Stimulated activated CD8-positive, alpha-beta memory T cell treated with anti-CD3 and anti-CD28 coated beads, Interleukin-4, amount 100 ng/mL, for 1 hour (primary cell): ENCODE results near the gene ZNF732.
"Not testable (repeated sequence)": the region's sequence is repeated elsewhere in the genome, so short reads cannot be mapped to it uniquely, and the experiment has no call there.

Experiments used
- DNase-seq, 2 donors: peaks; one replicate each; pipeline ENCODE4 v3.0.0-alpha.2; 2020; ENCODE audit warnings: low read depth in 2 of 2, low spot score in 1 of 2

ZNF732 gene

DNA sequence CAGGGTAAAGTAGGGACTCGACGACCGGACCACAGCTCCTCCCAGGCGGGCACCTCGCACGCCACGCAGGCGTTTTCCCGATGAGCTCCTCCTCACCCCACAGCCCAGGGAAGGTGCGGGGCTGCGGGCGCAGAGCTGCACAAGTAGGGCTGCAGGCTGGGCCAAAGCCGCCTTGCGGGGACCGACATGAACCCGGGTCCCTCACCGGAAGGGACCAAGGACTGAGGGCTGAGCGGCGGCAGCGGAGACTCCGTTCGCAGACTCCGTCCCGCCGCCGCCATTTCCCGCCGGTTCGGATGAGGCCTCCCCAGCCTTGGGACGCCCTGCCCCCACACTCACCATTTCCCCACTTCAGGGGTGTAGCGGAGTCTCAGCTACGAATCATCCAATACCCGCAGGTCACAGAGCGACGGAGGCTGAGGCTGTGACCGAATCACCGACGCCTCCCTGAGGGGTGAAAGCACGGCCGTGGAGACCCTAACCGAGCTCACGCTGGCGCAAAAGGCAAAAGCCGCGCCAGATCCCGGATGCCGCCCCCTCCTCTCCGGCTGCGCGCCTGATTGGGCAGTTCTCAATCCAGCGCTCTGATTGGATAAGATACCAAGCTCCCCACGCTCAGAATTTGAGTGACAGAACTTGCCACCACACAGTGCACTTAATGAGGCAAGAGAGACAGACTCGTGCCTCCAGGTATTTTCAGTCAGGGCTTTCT is at the start of gene ZNF732:
TSS of gene ZNF732 (minus strand) at position 506 of the 712 bp plus-strand sequence. CDS start at position 342, 164 bp downstream.
- DNase-seq = no peak

GRCh38 chr4:340011-340410 is 34.7 kb upstream of the ZNF732 start:
- DNase-seq = no peak

DNA sequence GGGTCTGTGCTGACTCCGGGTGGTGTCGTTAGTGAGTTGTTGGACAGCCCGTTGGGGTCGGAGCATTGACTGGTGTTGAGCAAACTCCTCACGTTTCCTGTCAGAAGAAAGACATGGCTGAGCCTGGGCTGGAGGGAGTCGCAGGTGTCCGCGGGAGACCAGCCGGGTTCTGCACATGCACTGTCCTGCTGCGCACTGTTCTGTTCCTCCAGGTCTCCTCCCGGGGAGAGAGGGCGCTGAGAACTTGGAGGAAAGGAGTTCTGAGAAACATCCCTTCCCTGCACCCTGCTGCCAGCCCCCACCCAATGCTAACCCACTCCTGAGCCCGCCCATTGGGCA is 33.5 kb upstream of the ZNF732 start:
- no peak for DNase-seq

GRCh38 chr4:337932-338758 is 32.9 kb upstream of the ZNF732 start:
- no peak for DNase-seq

GRCh38 chr4:337143-337931 is 32.1 kb upstream of the ZNF732 start, which contains the start of gene ZNF141:
Gene ZNF141, plus strand, starts transcription at chr4:337814. Its CDS starts 170 bp downstream, at chr4:337984.
- DNase-seq = peak; percentile 79 to 82

- DNase-seq = no peak
Observed at GRCh38 chr4:336893-337142, 31.5 kb upstream of the ZNF732 start.

- DNase-seq = no peak
Observed at GRCh38 chr4:336099-336892, 31.0 kb upstream of the ZNF732 start.

GRCh38 chr4:335515-335914 is 30.2 kb upstream of the ZNF732 start:
- DNase-seq = no peak

DNA sequence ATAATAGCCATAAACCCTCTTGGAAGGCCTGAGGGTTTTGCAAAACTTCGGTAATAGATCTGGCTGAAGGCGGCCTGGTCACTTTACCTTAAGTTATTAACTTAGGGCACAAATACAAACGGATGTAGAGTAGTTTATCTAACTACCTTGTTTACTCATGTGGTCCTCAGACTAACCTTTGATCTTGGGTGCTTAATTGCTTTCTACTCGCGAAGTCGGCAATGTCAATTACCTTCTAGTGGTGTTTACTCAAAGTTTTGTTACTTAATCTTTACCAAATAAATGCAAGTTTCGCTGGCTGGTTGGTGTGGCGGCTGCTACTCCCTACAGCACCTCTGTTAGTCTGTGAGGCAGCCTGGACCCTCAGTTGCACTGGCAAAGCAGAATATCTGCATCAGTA is 23.5 kb upstream of the ZNF732 start:
- DNase-seq = no peak

GRCh38 chr4:314296-314903 is 9.1 kb upstream of the ZNF732 start:
- DNase-seq = no peak

DNA sequence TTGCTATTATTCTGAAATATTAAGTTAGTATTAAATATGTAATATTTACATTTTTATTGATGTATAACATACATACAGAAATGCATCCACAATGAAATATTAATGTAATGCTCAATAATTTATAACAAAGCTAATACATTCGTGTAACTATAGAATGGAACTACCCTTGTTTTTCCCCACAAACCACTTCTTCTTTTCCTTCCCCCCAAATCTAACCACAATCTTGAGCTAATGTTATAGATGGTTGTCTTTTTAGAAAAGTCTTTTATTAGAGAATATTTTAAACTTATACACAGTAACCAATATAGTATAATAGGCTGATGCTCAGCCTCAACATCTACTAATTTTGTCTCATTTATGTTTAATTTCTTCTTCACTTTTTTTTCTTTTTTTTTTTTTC is 4.5 kb upstream of the ZNF732 start:
- DNase-seq = no peak

DNA sequence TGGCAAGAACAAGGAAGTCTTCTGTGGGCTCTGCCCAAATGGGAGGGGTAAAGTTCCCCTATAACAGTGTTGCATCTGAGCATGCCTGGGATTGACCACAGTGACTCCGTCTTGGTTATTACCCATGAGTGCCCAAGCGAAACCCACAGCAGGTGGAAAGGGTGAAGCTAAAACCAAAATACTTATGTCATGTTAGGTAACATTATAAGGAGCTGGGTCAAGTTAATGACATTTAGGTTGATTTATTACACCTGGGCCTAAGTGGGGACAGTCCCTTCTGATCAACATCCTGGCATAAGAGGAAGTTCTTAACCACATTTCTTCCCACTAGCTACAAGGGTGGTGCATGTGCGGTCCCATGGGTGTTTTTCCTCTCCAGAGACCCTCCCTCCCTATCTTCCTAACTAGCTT is 1.3 kb upstream of the ZNF732 start:
- no peak for DNase-seq

- DNase-seq = not testable (repeated sequence)
Observed at GRCh38 chr4:304516-304915, 758 bp downstream of the ZNF732 start.

GRCh38 chr4:302381-302780 is 2.9 kb downstream of the ZNF732 start:
- DNase-seq = no peak

GRCh38 chr4:294732-295131 is 10.5 kb downstream of the ZNF732 start:
- no peak for DNase-seq

DNA sequence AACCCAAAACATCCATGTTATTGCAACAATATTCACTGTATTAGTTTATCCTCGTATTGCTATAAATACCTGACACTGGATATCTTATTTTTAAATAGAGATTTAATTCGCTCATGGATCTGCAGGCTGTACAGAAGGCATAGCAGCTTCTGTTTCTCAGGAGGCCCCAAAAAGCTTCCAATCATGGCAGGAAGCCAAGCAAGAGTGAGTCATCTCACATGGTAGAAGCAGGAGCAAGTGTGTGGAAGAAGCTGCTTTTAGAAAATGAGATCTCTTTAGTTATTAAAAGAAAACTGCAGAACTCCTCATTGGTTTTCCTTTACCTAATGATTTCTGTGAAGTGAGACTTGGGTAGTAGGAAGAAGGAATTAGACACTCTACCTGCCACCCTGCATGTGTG is 16.4 kb downstream of the ZNF732 start:
- DNase-seq = no peak

DNA sequence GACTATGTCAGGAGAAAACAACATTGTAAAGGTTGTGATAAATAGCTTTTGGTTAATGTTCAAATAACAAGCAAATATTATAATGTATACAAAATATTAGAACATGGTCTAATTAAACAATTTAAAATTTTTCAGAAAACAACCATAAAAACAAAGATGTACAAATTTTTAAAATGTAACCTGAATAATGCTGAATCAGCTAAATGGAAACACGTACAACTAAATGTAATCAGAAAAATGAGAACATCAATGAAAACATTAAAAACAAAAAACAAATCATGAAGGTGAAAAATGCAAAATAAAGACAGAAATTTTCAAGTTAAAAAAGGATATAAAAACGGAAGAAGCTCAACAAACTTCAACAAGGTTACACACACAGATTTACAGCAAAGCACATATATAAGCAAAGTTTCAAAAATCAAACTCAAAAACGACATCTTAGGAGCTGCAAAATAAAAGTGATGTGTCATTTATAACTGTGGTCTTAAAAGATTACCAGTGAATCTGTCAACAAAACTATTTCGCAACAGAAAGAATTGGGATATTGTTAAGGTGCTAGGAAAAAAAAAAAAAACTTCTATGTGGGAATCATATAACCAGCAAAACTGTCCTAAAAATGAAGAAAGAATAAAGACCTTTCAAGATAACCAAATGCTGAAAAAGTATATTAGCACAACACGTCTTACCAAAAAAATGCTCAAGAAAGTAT is 31.8 kb downstream of the ZNF732 start:
- no peak for DNase-seq

DNA sequence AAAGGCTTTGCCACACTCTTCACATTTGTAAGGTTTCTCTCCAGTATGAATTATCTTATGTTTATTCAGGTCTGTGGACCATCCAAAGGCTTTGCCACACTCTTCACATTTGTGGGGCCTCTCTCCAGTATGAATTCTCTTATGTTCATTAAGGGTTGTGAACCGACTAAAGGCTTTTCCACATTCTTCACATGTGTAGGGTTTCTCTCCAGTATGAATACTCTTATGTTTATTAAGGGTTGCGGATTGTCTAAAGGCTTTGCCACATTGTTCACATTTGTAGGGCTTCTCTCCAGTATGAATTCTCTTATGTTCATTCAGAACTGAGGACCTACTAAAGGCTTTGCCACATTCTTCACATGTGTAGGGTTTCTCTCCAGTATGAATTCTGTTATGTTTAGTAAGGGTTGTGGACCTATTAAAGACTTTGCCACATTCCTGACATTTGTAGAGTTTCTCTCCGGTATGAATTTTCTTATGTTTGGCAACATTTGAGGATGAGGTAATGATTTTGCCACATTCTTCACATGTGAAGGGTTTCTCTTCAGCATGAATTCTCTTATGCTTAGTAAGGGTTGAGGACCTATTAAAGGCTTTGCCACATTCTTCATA is 33.7 kb downstream of the ZNF732 start:
- no peak for DNase-seq

DNA sequence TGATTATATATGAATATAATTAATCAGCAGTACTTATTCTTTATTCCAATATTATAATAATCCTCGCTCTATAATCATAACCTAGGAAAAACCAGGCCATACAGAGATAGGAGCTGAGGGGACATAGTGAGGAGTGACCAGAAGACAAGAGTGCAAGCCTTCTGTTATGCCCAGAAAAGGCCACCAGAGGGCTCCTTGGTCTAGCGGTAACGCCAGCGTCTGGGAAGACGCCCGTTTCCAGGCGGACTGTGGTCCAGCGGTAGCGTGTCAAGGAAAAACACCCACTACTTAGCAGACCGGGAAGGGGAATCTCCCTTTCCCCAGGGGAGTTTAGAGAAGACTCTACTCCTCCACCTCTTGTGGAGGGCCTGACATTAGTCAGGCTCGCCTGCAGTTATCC is 46.0 kb downstream of the ZNF732 start:
- not testable (repeated sequence) for DNase-seq

- no peak for DNase-seq
Observed at GRCh38 chr4:256492-256891, 48.8 kb downstream of the ZNF732 start.
